ENCODE results near the gene PCSK4. TPM values are rescaled to one million over a fixed set of nuclear protein-coding genes. Genes with fewer than 3 reads are reported as not detected.

Gene PCSK4
- total RNA-seq, 2 experiments from 2014 or later, result 8.3 to 13.0 TPM

DNA sequence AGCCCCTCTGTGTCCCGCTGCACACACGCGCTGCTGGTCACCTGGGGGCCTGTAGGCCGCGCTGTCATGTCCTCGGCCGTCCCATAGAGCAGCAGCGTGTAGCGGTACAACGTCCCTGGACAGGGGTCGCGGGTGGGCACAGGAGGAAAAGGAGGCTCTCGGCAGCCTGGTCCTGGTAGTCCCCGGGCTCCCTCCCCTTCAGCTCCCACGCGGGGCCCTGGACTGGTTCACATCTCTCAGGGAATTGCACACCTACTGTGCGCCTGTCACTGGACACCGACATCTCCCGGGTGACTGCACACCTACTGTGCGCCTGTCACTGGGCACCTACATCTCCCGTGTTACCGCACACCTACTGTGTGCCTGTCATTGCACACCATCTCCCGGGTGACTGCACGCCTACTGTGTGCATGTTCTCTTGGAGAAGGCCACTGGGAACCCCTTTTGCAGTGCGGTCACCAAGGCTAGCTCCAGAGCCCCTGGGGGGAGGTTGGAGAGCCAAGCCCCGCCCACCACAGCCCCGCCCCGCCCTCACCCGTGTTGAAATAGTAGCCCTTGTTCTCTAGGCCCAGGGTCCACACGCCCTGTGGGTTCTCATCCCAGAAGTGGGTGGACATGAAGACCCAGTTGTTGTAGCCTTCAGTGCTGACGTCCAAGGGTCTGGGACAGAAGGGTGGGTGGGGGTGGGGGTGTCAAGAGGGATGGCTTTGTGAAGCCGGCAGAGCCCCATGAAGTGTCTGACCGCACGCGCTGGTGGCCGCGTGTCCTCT is 7.6 kb downstream of the PCSK4 start:
- Histone ChIP-seq H3K4me1 (ENCODE audit: insufficient read depth, low read length, poor library complexity, severe bottlenecking) (peaks cover 11% of the 10 kb centered on the region), H4K20me1 (ENCODE audit: insufficient read depth, low read length) (no peaks in the 10 kb centered on the region), H3K36me3 (ENCODE audit: insufficient read depth, low read length) (peaks cover under 1% of the 10 kb centered on the region; the same call in 1 of the 2 replicates), H3K9me3 (ENCODE audit: low read length) (no peaks in the 10 kb centered on the region), H3K4me3 (ENCODE audit: low read depth, low read length, poor library complexity, severe bottlenecking) (no peak overlapping the region), H3K4me2 (ENCODE audit: low read length) (no peak overlapping the region), H3K27ac (ENCODE audit: low read depth, low read length, poor library complexity, severe bottlenecking) (no peak overlapping the region), H3K79me2 (ENCODE audit: insufficient read depth, low read depth, low read length) (peaks cover 11% of the 10 kb centered on the region), H3K9me2 (ENCODE audit: insufficient read depth, low read length) (no peaks in the 10 kb centered on the region), H2AFZ (ENCODE audit: low read length) (no peak overlapping the region)
- TF ChIP-seq, protein P1, sequence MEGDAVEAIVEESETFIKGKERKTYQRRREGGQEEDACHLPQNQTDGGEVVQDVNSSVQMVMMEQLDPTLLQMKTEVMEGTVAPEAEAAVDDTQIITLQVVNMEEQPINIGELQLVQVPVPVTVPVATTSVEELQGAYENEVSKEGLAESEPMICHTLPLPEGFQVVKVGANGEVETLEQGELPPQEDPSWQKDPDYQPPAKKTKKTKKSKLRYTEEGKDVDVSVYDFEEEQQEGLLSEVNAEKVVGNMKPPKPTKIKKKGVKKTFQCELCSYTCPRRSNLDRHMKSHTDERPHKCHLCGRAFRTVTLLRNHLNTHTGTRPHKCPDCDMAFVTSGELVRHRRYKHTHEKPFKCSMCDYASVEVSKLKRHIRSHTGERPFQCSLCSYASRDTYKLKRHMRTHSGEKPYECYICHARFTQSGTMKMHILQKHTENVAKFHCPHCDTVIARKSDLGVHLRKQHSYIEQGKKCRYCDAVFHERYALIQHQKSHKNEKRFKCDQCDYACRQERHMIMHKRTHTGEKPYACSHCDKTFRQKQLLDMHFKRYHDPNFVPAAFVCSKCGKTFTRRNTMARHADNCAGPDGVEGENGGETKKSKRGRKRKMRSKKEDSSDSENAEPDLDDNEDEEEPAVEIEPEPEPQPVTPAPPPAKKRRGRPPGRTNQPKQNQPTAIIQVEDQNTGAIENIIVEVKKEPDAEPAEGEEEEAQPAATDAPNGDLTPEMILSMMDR (conservative IDR thresholded peaks at IDR 0.05; ENCODE audit: low read length), result no peak
- no peak for TF ChIP-seq EZH2phosphoT487 (IDR thresholded peaks at IDR 0.05; ENCODE audit: borderline replicate concordance, low read depth, low read length)
- DNase-seq (ENCODE audit: low spot score), result no peak
- CTCF ChIA-PET (ENCODE audit: unreplicated experiment), result no interaction called here
- intact Hi-C loops (cut with micrococcal nuclease; ENCODE audit: unreplicated experiment), result no loop called here
- BruUV-seq (replicated peaks), result no TSS peak
- POLR2A ChIA-PET, result no interaction called here

DNA sequence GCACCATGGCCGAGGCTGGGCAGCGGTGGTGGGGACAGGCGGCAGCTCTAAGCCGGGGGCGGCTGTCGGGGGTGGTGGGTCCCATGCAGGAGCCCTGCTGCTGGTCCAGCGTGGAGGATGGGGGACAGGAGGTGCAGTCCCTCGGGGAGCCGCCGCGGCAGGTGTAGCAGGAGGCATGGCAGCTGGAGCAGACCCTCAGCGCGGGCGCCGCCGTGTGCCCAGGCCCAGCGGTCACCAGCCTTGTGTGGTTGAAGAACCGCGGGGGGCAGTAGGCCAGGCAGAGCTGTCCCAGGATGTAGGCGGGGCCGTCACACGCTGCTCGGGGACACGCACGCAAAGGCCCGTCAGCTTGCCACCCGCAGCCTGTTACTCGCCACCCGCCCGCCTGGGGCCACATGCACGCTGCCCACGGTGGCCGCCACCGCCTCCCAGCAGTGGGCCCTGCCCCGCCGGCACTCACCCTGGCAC is 8.2 kb downstream of the PCSK4 start:
- Histone ChIP-seq H3K4me1 (ENCODE audit: insufficient read depth, low read length, poor library complexity, severe bottlenecking) (peaks cover 14% of the 10 kb centered on the region), H3K36me3 (ENCODE audit: insufficient read depth, low read length) (peaks cover 5% of the 10 kb centered on the region), H3K9me2 (ENCODE audit: insufficient read depth, low read length) (no peaks in the 10 kb centered on the region), H3K79me2 (ENCODE audit: insufficient read depth, low read depth, low read length) (peaks cover 17% of the 10 kb centered on the region), H3K9me3 (ENCODE audit: low read length) (no peaks in the 10 kb centered on the region), H3K27ac (ENCODE audit: low read depth, low read length, poor library complexity, severe bottlenecking) (no peak overlapping the region), H3K4me3 (ENCODE audit: low read depth, low read length, poor library complexity, severe bottlenecking) (no peak overlapping the region), H3K4me2 (ENCODE audit: low read length) (no peak overlapping the region), H4K20me1 (ENCODE audit: insufficient read depth, low read length) (no peaks in the 10 kb centered on the region), H2AFZ (ENCODE audit: low read length) (no peak overlapping the region)
- CTCF ChIA-PET (ENCODE audit: unreplicated experiment), result no interaction called here
- intact Hi-C loops (cut with micrococcal nuclease; ENCODE audit: unreplicated experiment), result no loop called here
- TF ChIP-seq EZH2phosphoT487 (IDR thresholded peaks at IDR 0.05; ENCODE audit: borderline replicate concordance, low read depth, low read length), result no peak
- TF ChIP-seq, protein P1 (conservative IDR thresholded peaks at IDR 0.05; ENCODE audit: low read length), result no peak
- BruUV-seq (replicated peaks), result no TSS peak
- no peak for DNase-seq (ENCODE audit: low spot score)
- POLR2A ChIA-PET, result no interaction called here

DNA sequence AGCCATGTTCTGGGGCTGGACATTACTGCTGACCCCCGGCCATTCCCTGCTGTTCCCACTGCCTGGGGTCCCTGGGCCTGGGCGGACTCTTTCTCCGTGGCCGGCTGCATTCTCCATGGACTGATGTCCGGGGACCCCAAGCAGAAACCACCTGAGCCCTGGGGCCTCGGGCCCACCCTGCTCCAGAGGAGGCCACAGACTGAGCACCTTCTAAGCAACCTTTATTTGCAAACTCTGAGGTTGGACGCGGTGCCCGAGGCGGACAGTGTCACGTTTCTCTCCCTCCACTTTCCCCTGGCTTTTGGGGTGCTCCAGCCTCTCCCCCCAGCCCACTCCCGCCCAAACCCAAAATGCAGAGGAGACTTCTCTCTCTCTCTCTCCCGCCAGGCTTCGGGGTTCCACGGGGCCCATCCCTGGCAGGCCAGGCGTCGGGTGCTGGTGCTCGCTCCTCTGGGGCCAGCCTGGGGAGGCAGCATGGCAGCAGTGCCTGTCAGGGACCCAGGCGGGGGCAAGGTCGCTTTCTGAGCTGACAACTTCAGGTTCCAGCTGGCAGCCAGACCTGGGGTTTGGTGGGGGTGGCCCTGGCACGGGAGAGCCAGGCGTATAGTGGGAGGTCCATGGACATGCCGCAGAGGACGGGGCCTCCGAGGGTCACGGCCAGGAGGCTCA is 8.8 kb downstream of the PCSK4 start:
- Histone ChIP-seq H3K9me2 (ENCODE audit: insufficient read depth, low read length) (no peaks in the 10 kb centered on the region), H3K79me2 (ENCODE audit: insufficient read depth, low read depth, low read length) (peaks cover 17% of the 10 kb centered on the region), H3K36me3 (ENCODE audit: insufficient read depth, low read length) (peaks cover 9% of the 10 kb centered on the region), H3K4me1 (ENCODE audit: insufficient read depth, low read length, poor library complexity, severe bottlenecking) (peaks cover 14% of the 10 kb centered on the region), H3K27ac (ENCODE audit: low read depth, low read length, poor library complexity, severe bottlenecking) (no peak overlapping the region), H2AFZ (ENCODE audit: low read length) (no peak overlapping the region), H3K4me3 (ENCODE audit: low read depth, low read length, poor library complexity, severe bottlenecking) (no peak overlapping the region), H4K20me1 (ENCODE audit: insufficient read depth, low read length) (no peaks in the 10 kb centered on the region), H3K9me3 (ENCODE audit: low read length) (no peaks in the 10 kb centered on the region), H3K4me2 (ENCODE audit: low read length) (no peak overlapping the region)
- DNase-seq (ENCODE audit: low spot score), result no peak
- POLR2A ChIA-PET, result no interaction called here
- CTCF ChIA-PET (ENCODE audit: unreplicated experiment), result no interaction called here
- intact Hi-C loops (cut with micrococcal nuclease; ENCODE audit: unreplicated experiment), result no loop called here
- no TSS peak for BruUV-seq (replicated peaks)
- TF ChIP-seq EZH2phosphoT487 (IDR thresholded peaks at IDR 0.05; ENCODE audit: borderline replicate concordance, low read depth, low read length), result no peak
- TF ChIP-seq, protein P1 (conservative IDR thresholded peaks at IDR 0.05; ENCODE audit: low read length), result no peak

All from OCI-LY7 (cell line).